ENCODE data around the gene PCNT. TPM values are rescaled to one million over a fixed set of nuclear protein-coding genes. Genes with fewer than 3 reads are reported as not detected.

Gene PCNT
- total RNA-seq, 3 donors from 2014 or later (not counting 1 experiment from before 2014, with no cell fraction given) = 83.6 to 94.9 (median 84.0) TPM

GRCh38 chr21:46324390-46325072 is 575 bp downstream of the PCNT start:
- H3K4me1 ChIP-seq (ENCODE audit: control insufficient read depth, insufficient read depth, low read length) = peaks cover 20% of the 10 kb centered on the region
- Mint-ChIP-seq H3K27me3 (ENCODE audit: low read depth in 2 of 2) (no peaks in the 10 kb centered on the region), H3K36me3 (no peaks in the 10 kb centered on the region), H3K9me3 (no peaks in the 10 kb centered on the region), H3K27ac (peak overlapping the region; percentile 92 to 96), H3K4me3 (peak overlapping the region; percentile 97), H3K4me1 (peaks cover 24 to 27% of the 10 kb centered on the region in 2 donors)
- peak overlapping the region; percentile 100 for H3K4me3 ChIP-seq (ENCODE audit: low read length)
- intact Hi-C loops (cut with micrococcal nuclease) = loop anchor here (2.0 to 10.0 kb wide), 3 partner anchors 38 to 130 kb away; partner anchors contain the start of genes DIP2A and YBEY
- ATAC-seq (peak; percentile 78 to 92 (median 81)), DNase-seq (peak; percentile 90 to 94)
- H3K27ac ChIP-seq (ENCODE audit: low read length) = peak overlapping the region; percentile 100
- under 1% methylated on average over 98 of the region's 98 CpGs for WGBS (ENCODE audit: insufficient coverage)
- H3K36me3 ChIP-seq (ENCODE audit: control insufficient read depth, insufficient read depth, low read length) = peaks cover 5% of the 10 kb centered on the region
- H3K9me3 ChIP-seq (ENCODE audit: control insufficient read depth, insufficient read depth, low read length) = no peaks in the 10 kb centered on the region
- no peak for TF ChIP-seq CTCF (IDR thresholded peaks at IDR 0.05)
- H3K27me3 ChIP-seq (ENCODE audit: control insufficient read depth, insufficient read depth, low read length) = no peaks in the 10 kb centered on the region

- Mint-ChIP-seq H3K36me3 (no peaks in the 10 kb centered on the region), H3K27me3 (ENCODE audit: low read depth in 2 of 2) (no peaks in the 10 kb centered on the region), H3K4me1 (peaks cover 24 to 27% of the 10 kb centered on the region in 2 donors), H3K4me3 (peak overlapping the region; percentile 97), H3K9me3 (no peaks in the 10 kb centered on the region), H3K27ac (peak overlapping the region; percentile 27 to 96)
- intact Hi-C loops (cut with micrococcal nuclease) = loop anchor here (2.0 to 10.0 kb wide), 2 partner anchors 38 to 130 kb away; partner anchors contain the start of genes DIP2A and YBEY
- H3K36me3 ChIP-seq (ENCODE audit: control insufficient read depth, insufficient read depth, low read length) = peaks cover 8% of the 10 kb centered on the region
- H3K4me3 ChIP-seq (ENCODE audit: low read length) = peak overlapping the region; percentile 100
- TF ChIP-seq CTCF (IDR thresholded peaks at IDR 0.05) = no peak
- H3K27me3 ChIP-seq (ENCODE audit: control insufficient read depth, insufficient read depth, low read length) = no peaks in the 10 kb centered on the region
- no peak for ATAC-seq
- H3K27ac ChIP-seq (ENCODE audit: low read length) = no peak overlapping the region
- DNase-seq = peak; percentile 27 to 60
- H3K4me1 ChIP-seq (ENCODE audit: control insufficient read depth, insufficient read depth, low read length) = peaks cover 20% of the 10 kb centered on the region
- no peaks in the 10 kb centered on the region for H3K9me3 ChIP-seq (ENCODE audit: control insufficient read depth, insufficient read depth, low read length)
- WGBS (ENCODE audit: insufficient coverage) = 13% methylated on average over 43 of the region's 43 CpGs
Measured at GRCh38 chr21:46325073-46325912, 1.3 kb downstream of the PCNT start.

GRCh38 chr21:46326110-46326703 is 2.3 kb downstream of the PCNT start:
- Mint-ChIP-seq H3K27ac (no peak overlapping the region), H3K4me1 (peaks cover 24 to 27% of the 10 kb centered on the region in 2 donors), H3K36me3 (no peaks in the 10 kb centered on the region), H3K9me3 (no peaks in the 10 kb centered on the region), H3K27me3 (ENCODE audit: low read depth in 2 of 2) (no peaks in the 10 kb centered on the region), H3K4me3 (peak overlapping the region; percentile 56)
- H3K27me3 ChIP-seq (ENCODE audit: control insufficient read depth, insufficient read depth, low read length) = no peaks in the 10 kb centered on the region
- ATAC-seq (no peak), DNase-seq (no peak)
- no peak for TF ChIP-seq CTCF (IDR thresholded peaks at IDR 0.05)
- H3K9me3 ChIP-seq (ENCODE audit: control insufficient read depth, insufficient read depth, low read length) = no peaks in the 10 kb centered on the region
- 96% methylated on average over 15 of the region's 15 CpGs for WGBS (ENCODE audit: insufficient coverage)
- H3K27ac ChIP-seq (ENCODE audit: low read length) = no peak overlapping the region
- peaks cover 8% of the 10 kb centered on the region for H3K36me3 ChIP-seq (ENCODE audit: control insufficient read depth, insufficient read depth, low read length)
- H3K4me3 ChIP-seq (ENCODE audit: low read length) = no peak overlapping the region
- intact Hi-C loops (cut with micrococcal nuclease) = loop anchor here (10.0 kb wide), 1 partner anchor 129 kb away; the partner anchor contains the start of gene DIP2A
- peaks cover 20% of the 10 kb centered on the region for H3K4me1 ChIP-seq (ENCODE audit: control insufficient read depth, insufficient read depth, low read length)

Data from natural killer cell (primary cell).